Fibroblast of villous mesenchyme (primary cell): Measurements from ENCODE around the gene CYBA. TPM values are rescaled to one million over a fixed set of nuclear protein-coding genes. Genes with fewer than 3 reads are reported as not detected.
A peak's percentile ranks its signal among the peaks of the same experiment; 100 is the strongest.

Source experiments
- DNase-seq: peaks from one replicate; pipeline ENCODE4 v3.0.0-alpha.2; 2010; ENCODE audit warnings: low read depth
- H3K4me3 ChIP-seq: 2 replicates; pipeline ENCODE4 v1.5.1; 2011; ENCODE audit warnings: low read depth, mild to moderate bottlenecking, low read length
- total RNA-seq: library from RNA; depleted of rRNA; stranded (reverse); fragments of >200 nt; gene quantifications from 2 replicates; pipeline ENCODE4 v1.2.3, GENCODE V29; 2012
- TF ChIP-seq, protein P1 (sequence below): IDR thresholded peaks from 2 replicates; pipeline ENCODE4 v1.5.1; 2012; ENCODE audit warnings: low read depth, mild to moderate bottlenecking, low read length; ENCODE audit not compliant: insufficient read depth

Gene CYBA
- total RNA-seq, 1 donor = 167 TPM

DNA sequence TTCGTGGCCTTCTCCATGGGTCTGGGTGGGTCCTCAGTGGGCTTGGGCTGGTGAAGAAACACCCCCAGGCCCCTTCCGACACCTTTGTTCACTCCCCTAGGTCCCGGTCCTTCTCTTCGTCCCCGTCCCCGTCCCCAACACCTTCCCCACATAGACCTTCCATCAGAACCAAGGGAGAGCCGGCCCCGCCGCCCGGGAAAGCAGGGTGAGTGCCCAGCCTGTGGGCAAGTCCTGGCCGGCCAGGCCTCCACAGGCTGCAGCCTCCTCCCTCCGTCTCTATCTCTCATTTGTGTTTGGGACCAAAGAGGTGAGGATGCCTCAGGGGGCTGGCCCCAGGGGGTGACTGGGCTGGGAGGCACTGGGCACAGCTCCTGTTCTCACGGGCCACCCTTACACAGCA, 27.0 kb downstream of the CYBA start:
- TF ChIP-seq, protein P1, sequence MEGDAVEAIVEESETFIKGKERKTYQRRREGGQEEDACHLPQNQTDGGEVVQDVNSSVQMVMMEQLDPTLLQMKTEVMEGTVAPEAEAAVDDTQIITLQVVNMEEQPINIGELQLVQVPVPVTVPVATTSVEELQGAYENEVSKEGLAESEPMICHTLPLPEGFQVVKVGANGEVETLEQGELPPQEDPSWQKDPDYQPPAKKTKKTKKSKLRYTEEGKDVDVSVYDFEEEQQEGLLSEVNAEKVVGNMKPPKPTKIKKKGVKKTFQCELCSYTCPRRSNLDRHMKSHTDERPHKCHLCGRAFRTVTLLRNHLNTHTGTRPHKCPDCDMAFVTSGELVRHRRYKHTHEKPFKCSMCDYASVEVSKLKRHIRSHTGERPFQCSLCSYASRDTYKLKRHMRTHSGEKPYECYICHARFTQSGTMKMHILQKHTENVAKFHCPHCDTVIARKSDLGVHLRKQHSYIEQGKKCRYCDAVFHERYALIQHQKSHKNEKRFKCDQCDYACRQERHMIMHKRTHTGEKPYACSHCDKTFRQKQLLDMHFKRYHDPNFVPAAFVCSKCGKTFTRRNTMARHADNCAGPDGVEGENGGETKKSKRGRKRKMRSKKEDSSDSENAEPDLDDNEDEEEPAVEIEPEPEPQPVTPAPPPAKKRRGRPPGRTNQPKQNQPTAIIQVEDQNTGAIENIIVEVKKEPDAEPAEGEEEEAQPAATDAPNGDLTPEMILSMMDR = no peak
- H3K4me3 ChIP-seq = no peak overlapping the region
- no peak for DNase-seq

DNA sequence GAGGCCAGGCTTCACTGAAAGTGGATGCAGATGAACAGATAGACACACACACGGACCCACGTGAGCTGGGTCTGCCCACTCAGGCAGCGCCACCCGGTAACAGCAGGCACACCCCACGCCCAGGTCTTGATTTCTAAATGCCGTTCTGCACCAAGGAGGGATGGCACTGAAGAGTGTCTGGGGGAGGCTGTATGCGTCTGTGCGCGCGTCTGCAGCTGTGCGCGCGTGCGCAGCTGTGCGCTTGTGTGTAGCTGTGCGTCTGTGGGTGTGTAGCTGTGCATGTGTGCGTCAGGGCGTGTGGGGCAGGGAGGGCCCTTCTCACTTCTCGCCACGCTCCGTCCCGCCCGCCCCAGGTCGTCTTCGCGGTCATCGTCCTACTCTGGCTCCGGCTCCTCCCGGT, 28.0 kb downstream of the CYBA start:
- no peak overlapping the region for H3K4me3 ChIP-seq
- no peak for DNase-seq
- TF ChIP-seq, protein P1 = no peak

DNA sequence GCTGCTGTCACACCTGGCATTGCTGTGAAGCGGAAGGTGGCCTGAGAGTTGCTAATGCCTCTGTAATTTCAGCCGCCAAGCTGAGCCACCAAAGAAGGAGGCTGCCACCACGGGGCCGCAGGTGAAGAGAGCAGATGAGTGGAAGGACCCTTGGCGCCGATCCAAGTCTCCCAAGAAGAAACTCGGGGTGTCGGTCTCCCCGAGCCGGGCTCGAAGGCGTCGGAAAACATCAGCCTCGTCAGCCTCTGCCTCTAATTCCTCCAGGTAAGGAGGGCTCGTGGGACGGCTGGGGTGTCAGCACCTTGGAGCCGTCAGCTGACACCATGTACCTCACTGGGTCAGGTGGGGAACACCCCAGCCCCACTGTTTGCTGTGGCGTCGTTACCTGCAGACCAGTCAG, 28.7 kb downstream of the CYBA start:
- DNase-seq = no peak
- TF ChIP-seq, protein P1 = no peak
- H3K4me3 ChIP-seq = no peak overlapping the region

DNA sequence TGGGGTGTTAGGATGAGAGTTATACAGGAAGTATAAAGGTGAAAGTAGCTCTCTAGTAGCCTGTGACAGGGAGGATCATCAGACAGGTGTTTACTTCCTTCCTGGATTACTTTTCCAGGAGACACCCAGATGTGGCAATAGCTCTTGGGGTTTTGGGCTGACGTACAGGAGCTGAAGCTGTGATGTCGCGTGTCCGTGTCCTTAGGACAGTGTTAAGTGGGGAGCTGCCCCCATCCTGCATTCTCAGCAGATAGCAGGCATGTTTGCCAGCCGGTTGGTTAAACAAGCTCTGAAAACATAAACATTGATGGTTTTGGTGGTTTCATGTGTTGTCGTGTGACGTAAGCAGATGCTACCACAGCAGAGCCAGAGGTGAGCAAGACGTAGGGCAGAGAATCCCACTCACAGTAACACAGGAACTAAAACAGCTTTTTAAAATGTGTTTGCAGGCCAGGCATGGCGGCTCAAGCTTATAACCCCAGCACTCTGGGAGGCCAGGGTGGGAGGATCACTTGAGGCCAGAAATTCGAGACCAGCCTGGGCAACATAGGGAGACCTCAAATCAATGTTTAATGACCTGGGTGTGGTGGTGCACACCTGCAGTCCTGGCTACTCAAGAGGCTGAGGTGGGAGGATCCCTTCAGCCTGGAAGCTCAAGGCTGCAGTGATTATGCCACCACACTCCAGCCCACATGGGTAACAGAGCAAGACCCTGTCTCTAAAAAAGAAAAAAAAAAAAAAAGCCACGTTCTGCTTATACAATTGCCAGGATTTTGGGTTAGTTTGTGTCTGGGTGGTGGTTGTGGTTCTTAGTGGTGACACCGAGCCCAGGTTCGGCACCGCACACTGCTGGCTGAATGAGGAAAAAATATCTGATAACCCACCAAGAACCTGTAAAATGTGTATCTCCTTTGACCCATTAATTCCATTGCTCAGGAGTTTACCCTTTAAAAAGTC, 30.7 kb downstream of the CYBA start:
- TF ChIP-seq, protein P1 = no peak
- peak; percentile 99 for DNase-seq
- no peak overlapping the region for H3K4me3 ChIP-seq

DNA sequence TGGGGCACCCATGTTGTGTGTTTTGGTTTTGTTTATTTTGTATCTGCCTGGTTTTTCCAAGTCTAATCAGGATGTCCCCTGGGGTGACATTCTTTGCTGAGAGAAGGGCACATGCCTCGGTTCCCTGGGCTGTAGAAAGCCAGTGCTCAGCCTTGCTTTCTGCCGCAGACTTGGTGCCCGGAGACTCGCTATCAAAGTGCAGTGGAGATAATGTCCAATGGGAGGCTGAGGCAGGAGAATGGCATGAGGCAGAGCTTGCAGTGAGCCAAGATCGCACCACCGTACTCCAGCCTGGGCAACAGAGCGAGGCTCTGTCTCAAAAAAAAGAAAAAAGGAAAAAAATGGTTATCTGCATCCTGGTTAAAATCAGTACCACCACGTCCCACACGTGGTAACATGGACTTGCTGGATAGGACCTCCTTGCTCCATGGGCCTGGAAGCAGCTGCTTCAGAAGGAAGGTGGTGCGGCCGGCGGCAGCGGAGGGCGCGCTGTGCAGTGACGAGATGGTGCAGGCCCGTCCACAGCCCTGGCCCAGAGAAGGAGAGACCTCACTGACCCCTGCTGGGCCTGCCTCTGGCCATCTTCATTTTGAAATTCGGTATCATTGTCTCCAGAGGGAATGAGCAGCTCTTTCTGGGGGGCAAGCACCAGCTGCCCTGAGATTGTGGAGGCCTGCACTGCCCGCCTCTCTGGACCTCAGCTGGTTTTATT, 31.7 kb downstream of the CYBA start:
- TF ChIP-seq, protein P1 = no peak
- DNase-seq = no peak
- H3K4me3 ChIP-seq = no peak overlapping the region

DNA sequence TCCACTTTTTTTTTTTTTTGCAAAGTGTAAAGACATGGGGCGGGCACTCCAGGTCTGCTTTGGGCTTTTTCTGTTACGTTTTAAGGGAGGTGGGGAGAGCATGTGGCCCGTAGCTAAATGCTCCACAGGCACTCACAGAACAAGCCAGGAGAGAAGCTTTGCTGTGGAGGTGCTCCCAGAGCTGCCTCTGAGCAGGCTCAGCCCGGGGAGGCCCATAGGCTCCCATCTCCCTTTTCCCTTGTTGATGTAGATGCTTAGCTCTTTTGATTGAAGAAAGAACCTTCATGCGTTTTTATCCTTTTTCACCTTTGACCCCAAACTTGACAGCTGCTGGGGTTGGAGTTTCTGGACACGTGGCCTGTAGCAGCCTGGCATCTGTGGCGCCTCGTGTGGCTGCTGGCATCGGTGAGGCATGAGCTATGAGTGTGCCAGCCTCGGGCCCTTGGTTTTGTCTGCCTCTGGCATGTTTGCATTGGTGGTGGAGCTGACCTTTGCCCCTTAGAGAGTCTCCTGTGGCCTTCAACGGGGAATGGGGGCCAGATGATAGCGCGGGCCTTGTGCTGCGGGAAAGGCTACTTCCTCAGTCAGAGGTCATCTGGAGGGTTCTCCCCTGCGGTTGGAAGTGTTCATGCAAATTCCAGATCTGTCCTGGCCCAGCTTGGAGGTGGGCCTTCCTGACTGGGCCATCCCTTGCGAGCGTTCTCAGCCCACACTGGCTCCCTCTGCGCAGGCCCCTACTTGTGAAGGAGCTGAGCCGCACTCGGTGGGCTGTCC, 32.5 kb downstream of the CYBA start:
- no peak overlapping the region for H3K4me3 ChIP-seq
- DNase-seq = peak; percentile 69
- TF ChIP-seq, protein P1 = no peak
